Upper lobe of right lung (tissue), 1 donor: ENCODE measurements around the gene DUSP14. TPM values are rescaled to one million over a fixed set of nuclear protein-coding genes. Genes with fewer than 3 reads are reported as not detected.

Experiments used
- ATAC-seq: fragments of 200-7000 bp; cut with Tn5 transposase; one replicate; pipeline ENCODE4 v1.9.1; 2020; ENCODE audit warnings: mild to moderate bottlenecking, moderate library complexity
- DNase-seq: peaks from one replicate; pipeline ENCODE4 v3.0.0-alpha.2; 2020
- H3K27ac ChIP-seq: fragments of 200-600 bp; one replicate; pipeline ENCODE4 v1.8.0; 2022
- H3K27me3 ChIP-seq: fragments of 200-600 bp; one replicate; pipeline ENCODE4 v1.8.0; 2022; ENCODE audit warnings: mild to moderate bottlenecking
- H3K36me3 ChIP-seq: fragments of 200-600 bp; one replicate; pipeline ENCODE4 v1.8.0; 2022
- H3K4me1 ChIP-seq: fragments of 200-600 bp; one replicate; pipeline ENCODE4 v1.8.0; 2022
- H3K4me3 ChIP-seq: fragments of 200-600 bp; one replicate; pipeline ENCODE4 v1.8.0; 2022; ENCODE audit warnings: mild to moderate bottlenecking
- H3K9me3 ChIP-seq: fragments of 200-600 bp; one replicate; pipeline ENCODE4 v1.8.0; 2022
- intact Hi-C: fragments of 100-400 bp; cut with DNase I; formaldehyde crosslinking; loops from one replicate; pipeline ENCODE4 v1.11.0; 2022
- total RNA-seq: library from RNA; stranded (reverse); fragmentation: NEBNext Ultra II Directional; extraction: Animal tissue kit (Norgen Biotek cat#: 25700); gene quantifications from one replicate; pipeline ENCODE4 v1.2.1, GENCODE V29; 2021
- TF ChIP-seq, protein P1 (sequence below): fragments of 200-600 bp; IDR thresholded peaks from one replicate; pipeline ENCODE4 v1.8.0; 2022; ENCODE audit warnings: antibody characterized with exemption
- donor health status: DM: no; HTN: yes; CAD: no; lungs with severe emphysema.

DUSP14 gene
- total RNA-seq, 1 donor from 2014 or later = 9.0 TPM

DNA sequence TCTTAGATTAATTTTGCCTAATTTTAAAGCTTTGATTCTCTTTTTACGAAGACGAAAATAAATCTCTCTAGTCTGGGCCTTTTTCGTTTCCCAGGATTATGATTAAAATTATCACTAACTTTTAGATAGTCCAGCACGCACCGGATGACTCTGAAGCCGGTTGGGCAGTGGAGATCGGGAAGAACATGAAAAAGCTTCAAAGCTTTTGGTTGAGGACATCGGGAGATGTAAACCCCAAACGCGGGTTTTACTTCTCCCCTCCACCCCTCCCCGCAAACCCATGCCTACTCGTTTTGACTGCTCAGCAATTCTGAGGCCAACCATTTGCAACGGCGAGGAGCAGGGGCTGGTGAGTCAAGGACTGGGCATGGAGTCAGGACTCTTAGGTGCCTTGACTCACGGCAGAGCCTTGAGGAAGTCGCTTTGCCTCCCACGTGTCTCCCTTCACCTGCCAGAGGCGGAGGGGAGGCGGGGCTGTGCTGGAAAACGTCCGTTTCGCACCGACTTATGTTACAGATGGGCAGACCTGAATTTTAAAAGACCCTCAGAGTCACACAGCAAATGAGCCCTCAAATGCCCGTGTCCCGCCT lies 989 bp upstream of the DUSP14 start:
- peak; percentile 81 for ATAC-seq
- TF ChIP-seq, protein P1, sequence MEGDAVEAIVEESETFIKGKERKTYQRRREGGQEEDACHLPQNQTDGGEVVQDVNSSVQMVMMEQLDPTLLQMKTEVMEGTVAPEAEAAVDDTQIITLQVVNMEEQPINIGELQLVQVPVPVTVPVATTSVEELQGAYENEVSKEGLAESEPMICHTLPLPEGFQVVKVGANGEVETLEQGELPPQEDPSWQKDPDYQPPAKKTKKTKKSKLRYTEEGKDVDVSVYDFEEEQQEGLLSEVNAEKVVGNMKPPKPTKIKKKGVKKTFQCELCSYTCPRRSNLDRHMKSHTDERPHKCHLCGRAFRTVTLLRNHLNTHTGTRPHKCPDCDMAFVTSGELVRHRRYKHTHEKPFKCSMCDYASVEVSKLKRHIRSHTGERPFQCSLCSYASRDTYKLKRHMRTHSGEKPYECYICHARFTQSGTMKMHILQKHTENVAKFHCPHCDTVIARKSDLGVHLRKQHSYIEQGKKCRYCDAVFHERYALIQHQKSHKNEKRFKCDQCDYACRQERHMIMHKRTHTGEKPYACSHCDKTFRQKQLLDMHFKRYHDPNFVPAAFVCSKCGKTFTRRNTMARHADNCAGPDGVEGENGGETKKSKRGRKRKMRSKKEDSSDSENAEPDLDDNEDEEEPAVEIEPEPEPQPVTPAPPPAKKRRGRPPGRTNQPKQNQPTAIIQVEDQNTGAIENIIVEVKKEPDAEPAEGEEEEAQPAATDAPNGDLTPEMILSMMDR = no peak
- intact Hi-C loops = no loop called here

DNA sequence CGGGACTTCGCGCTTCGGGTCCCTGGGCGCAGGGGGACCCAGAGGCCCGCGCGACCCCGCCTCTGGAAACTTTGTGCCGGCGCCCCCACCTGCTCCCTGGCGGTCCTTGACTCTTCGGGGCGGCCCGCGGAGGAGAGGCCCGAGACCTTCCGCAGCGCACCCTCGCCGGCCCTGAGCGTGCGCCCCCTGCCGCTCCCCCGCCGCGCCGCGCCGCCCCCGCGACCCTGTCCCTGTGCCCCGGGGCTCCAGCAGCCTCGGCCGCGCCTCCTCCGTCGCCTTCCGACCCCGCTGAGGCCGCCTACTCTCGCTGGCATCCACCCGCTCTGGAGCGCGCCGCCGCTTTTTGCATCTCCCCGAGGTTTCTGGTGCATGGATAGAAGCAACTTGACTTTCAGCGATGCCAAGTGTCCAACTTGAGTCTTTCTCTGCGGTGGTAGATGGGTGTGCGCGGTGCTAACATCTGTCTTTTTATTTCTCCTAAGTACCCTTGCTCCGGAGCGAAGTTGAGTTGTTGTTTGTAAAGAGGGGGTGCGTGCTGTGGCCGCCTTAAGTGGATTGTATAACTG lies 414 bp downstream of the DUSP14 start:
- TF ChIP-seq, protein P1 = peak; percentile 44
- intact Hi-C loops = no loop called here
- Histone ChIP-seq H3K27me3 (no peaks in the 10 kb centered on the region), H3K4me1 (peaks cover 13% of the 10 kb centered on the region), H3K9me3 (no peaks in the 10 kb centered on the region), H3K36me3 (no peaks in the 10 kb centered on the region), H3K4me3 (peak overlapping the region; percentile 62), H3K27ac (peak overlapping the region; percentile 74)
- DNase-seq (peak; percentile 83), ATAC-seq (peak; percentile 66)

More for the DNA sequence above, 989 bp upstream of the DUSP14 start:
- H3K9me3 ChIP-seq = no peaks in the 10 kb centered on the region
- peak; percentile 89 for DNase-seq
- peaks cover 14% of the 10 kb centered on the region for H3K4me1 ChIP-seq
- peak overlapping the region; percentile 86 for H3K4me3 ChIP-seq
- H3K36me3 ChIP-seq = no peaks in the 10 kb centered on the region
- H3K27me3 ChIP-seq = no peaks in the 10 kb centered on the region
- H3K27ac ChIP-seq = peak overlapping the region; percentile 90

DNA sequence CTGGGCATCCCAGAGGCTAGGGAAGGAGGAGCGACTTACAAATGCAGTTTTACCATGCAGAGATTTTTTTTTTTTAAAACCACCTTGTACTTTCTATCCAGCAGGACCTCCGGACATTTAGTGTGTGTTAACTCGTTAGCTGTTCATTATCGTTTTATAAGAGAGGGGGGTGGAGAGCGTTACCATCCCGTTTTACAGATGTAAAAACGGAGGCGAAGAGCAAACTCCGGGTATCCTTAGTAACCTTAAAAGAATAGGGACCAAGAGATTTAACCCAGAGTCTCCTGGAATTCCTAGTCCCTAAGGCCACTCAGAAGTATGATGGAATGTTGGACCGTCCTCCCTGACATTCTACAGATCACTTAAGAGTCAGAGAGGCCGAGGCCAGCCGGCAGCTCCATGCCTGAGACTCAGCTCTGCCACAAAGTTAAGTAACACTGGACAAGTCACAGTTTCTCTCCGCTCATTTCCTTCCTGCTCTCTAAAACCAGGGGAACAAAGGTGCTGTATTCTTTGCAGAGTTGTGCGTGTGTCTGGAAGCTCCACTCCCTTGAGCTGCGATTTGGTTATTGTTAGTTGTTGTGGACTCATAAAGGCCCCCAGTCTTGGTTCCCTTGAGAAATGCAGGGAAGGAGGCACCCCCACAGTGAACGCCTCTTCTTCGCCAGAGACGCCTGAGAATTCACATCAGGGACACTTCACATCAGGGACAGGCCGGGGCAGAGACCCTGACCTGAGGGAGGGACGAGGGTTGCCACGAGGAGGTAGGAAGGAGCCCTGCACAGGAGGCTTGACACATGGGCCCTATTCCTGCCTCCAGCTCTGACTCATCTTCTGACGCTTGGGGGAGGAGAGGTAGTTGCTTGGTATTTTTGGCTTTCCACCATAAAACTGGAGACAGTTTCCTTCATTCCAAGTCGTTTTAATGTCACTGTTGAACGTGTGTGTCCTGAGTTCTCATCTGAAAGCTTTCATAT lies 1.2 kb downstream of the DUSP14 start:
- Histone ChIP-seq H3K9me3 (no peaks in the 10 kb centered on the region), H3K27ac (peak overlapping the region; percentile 74), H3K4me1 (peaks cover 13% of the 10 kb centered on the region), H3K4me3 (peak overlapping the region; percentile 62), H3K27me3 (no peaks in the 10 kb centered on the region), H3K36me3 (no peaks in the 10 kb centered on the region)
- DNase-seq (no peak), ATAC-seq (no peak)
- TF ChIP-seq, protein P1 = no peak
- intact Hi-C loops = no loop called here

DNA sequence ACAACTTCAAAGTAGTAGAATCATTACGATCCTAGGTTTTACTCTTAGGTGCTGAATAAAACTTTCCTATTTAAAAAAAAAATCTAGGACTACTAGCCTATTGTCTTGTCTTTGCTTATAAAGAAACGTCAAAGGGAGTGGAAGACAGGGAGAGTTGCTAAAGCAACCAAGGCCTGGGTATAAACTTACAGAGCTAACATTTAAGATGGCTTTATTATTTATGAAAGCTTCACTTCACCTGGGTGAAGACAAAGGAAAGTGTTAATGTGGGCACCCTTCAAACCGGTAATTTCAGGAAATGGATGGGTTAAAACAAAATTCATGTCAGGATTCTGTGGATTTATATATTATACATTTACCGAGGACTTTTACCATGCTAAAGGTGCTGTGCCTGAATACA lies 2.5 kb downstream of the DUSP14 start:
- H3K27me3 ChIP-seq = no peaks in the 10 kb centered on the region
- H3K4me3 ChIP-seq = no peak overlapping the region
- H3K36me3 ChIP-seq = no peaks in the 10 kb centered on the region
- H3K4me1 ChIP-seq = peaks cover 13% of the 10 kb centered on the region
- H3K9me3 ChIP-seq = no peaks in the 10 kb centered on the region
- intact Hi-C loops = no loop called here
- no peak overlapping the region for H3K27ac ChIP-seq
- ATAC-seq = no peak
- TF ChIP-seq, protein P1 = no peak
- no peak for DNase-seq

DNA sequence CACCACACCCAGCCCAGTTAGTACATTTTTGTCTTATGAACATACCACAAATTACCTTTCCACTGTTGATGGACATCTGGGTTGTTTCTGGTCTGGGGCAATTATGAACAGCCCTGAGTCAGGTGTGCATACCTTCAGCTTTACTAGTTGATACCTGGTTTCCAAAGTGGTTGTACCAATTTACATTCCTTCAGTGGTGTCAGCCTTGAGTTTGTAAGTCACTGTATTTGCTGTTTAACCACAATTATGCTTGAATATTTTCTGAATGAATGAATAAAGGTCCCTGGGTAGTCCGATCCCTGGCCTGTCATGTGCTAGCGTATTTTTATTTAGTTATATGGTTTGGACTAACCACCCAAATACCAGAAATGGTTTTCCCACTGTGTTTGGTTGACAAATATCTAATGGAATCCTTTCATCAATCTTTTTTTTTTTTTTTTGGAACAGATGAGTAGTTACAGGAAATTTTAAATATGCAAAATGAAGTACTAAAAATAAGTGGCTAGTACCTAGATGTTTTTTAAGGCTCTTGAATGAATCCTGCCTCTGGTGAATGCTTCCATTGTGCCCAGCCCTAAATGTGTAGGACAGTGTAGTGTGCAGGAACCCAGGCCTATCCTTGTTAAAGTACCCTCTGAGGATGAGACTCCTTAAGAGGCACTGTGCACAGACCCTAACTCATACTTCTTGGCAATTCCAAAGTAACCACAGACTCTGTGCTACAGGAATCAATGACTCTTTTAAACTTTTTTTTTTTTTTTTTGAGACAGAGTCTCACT lies 3.7 kb downstream of the DUSP14 start:
- ATAC-seq (no peak), DNase-seq (no peak)
- H3K4me3 ChIP-seq = no peak overlapping the region
- H3K27ac ChIP-seq = no peak overlapping the region
- no peaks in the 10 kb centered on the region for H3K9me3 ChIP-seq
- H3K4me1 ChIP-seq = peaks cover 13% of the 10 kb centered on the region
- TF ChIP-seq, protein P1 = no peak
- intact Hi-C loops = no loop called here
- H3K36me3 ChIP-seq = no peaks in the 10 kb centered on the region
- H3K27me3 ChIP-seq = no peaks in the 10 kb centered on the region
